PFSK-1 (cell line): Measurements from ENCODE around the gene TAF10.

Source experiments
- POLR2AphosphoS5 ChIP-seq: IDR thresholded peaks from 2 replicates; pipeline ENCODE4 v1.6.1; 2012; ENCODE audit warnings: low read depth, mild to moderate bottlenecking, control low read depth, low read length, moderate library complexity
- REST ChIP-seq, 2 experiments: IDR thresholded peaks; 2 replicates each; pipeline versions ENCODE4 v1.6.1 to v1.8.0; 2011 to 2012; ENCODE audit warnings: low read depth in 2 of 2, low read length in 2 of 2, control low read depth in 1 of 2, inconsistent platforms in 1 of 2, mild to moderate bottlenecking in 1 of 2, moderate library complexity in 1 of 2; ENCODE audit not compliant: insufficient read depth in 1 of 2
- SIN3A ChIP-seq: IDR thresholded peaks from 2 replicates; pipeline ENCODE4 v1.6.1; 2012; ENCODE audit warnings: mild to moderate bottlenecking, low read length, moderate library complexity, borderline replicate concordance; ENCODE audit not compliant: insufficient read depth
- TAF1 ChIP-seq: IDR thresholded peaks from 2 replicates; pipeline ENCODE4 v1.6.1; 2012; ENCODE audit warnings: low read length, control low read depth, borderline replicate concordance; ENCODE audit not compliant: insufficient read depth

- TF ChIP-seq POLR2AphosphoS5 (no peak), TAF1 (peak; percentile 34; the same call in 1 of the 2 replicates), REST (IDR thresholded peaks at IDR 0.05; ENCODE audit: insufficient read depth in 1 of 2, low read depth in 2 of 2, low read length in 2 of 2) (no peak), SIN3A (peak; percentile 96; the same call in 1 of the 2 replicates)
Observed at GRCh38 chr11:6618117-6619003, 6.3 kb upstream of the TAF10 start.
